Measurements from ENCODE around the gene VGLL2.
"Not testable (repeated sequence)": the region's sequence is repeated elsewhere in the genome, so short reads cannot be mapped to it uniquely, and the experiment has no call there.

VGLL2 gene, protein sequence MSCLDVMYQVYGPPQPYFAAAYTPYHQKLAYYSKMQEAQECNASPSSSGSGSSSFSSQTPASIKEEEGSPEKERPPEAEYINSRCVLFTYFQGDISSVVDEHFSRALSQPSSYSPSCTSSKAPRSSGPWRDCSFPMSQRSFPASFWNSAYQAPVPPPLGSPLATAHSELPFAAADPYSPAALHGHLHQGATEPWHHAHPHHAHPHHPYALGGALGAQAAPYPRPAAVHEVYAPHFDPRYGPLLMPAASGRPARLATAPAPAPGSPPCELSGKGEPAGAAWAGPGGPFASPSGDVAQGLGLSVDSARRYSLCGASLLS

DNA sequence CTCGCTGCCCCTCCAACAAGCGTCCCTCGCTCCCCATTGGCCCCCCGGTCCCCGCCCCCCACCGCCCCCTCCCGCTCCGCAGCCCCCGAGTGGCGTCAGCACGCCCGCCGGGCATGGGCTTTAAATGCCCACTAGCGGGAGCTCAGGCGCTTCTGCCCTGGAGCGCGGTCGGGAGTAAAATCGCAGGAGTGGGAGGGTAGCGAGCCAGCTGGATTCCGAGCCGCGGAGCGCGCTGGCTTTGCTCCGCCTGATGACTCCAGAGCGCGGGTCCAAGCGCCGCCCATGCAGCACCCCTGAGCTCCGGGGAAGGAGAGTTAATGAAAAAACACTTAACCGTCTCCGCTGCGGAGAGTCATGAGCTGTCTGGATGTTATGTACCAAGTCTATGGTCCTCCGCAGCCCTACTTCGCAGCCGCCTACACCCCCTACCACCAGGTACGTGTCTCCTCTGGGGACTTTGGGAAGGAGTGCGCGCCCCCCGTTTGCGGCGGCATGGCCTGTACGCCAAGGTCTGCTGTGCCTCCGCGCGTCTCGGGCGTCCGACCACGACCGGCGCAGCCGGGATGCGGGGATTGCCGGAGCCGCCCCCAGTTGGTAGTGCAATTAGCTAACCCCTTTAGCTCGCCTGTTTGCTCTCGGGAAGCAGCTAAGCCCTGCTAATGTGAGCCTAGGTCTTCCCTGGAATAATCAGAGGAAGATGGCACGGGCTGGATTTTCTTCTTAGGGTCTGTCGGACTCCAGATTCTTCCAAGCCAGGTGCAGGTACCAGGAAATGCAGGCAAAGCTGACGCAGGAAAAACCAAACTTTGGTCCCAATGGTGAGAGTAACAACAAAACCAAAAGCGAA lies at the start of gene VGLL2:
Gene VGLL2 (plus strand): TSS at position 149 of the 847 bp plus-strand sequence. CDS start 206 bp downstream, at position 355.
- DNase-seq = no peak

DNA sequence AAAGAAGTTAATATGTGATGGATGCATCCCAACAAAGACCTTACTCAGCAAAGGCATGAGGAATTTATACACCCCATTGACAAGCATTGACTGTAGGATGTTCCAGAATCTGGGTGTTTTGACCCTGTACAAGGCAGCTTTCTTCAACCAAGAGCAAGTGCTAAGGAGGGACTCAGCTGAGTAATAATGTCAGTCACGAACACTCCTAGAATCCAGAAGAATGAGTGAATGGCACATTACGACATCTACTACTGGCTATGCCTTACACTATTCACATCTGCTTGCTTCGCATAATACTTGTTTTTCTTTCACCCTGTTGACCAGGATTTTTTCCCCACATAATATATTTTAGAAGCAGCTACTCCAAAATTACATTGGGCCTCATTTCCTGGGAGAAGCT lies 42.5 kb upstream of the VGLL2 start:
- no peak for DNase-seq

DNA sequence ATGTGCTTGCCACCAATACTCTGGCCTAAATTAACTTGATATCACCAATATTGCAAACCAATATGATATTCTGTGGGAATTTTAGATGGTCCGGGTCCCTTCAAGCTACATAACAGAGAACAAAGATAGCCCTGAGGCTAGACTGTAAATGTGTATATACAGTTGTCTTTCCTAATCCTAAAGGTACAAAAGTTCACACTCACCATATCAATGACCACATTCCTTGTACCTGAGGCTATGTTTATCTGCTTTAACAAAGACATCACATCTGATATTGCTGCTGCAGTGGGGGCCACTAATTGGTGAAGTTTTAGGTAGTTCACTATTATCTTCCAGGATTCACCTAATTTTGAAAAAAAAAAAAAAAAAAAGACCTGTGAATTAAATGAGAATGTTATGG lies 38.6 kb upstream of the VGLL2 start:
- DNase-seq = no peak

DNA sequence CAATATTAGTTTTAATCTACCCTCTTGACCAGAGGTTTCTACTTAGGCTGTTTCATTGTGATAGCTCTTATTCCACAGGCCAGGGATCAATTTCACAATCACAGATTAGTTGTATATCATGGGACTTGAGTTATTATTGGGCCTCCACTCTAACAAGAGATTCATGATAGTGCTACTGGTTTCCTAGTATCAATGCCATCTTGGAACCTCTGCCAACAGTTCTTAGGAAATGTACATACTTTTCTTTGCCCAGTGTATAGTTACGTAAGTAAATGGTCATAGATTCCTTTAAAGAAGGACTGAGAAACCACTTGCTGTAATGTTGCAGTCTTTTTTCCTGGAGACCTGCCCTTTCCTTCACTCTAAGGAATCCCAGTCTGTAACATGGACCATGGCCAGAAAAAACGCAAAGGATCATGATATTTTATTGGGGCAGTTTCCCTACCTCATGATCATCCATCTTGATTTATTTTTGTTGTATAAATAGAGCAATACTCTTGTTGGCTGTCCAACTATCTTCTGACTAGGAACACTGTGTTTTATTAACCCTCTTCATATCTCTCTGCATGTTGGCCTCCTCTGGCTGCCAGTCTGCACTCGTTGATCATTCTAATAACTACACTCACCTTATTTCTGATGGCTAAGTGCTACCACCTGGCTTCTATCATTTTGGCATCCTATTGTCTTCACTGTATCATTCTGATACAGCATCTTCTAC lies 38.0 kb upstream of the VGLL2 start:
- no peak for DNase-seq

DNA sequence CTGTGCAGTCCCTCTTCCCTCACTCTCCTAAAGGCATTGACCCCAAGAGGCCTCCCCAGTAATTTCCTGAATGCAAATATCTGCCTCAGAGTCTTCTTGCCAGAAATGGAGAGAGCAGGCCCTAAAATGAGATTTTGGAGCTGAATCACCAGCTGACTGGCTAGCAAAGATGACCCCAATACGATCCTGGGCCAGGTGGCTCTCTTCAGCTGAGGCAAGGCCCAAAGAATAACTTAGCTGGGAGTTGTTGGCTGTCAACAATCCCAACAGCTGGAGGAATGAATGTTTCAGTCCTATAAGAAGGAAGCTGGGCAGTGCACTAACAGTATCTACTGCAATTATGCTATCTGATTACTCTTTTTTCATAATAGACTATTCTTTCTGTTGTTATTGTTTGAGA lies 37.2 kb upstream of the VGLL2 start:
- no peak for DNase-seq

DNA sequence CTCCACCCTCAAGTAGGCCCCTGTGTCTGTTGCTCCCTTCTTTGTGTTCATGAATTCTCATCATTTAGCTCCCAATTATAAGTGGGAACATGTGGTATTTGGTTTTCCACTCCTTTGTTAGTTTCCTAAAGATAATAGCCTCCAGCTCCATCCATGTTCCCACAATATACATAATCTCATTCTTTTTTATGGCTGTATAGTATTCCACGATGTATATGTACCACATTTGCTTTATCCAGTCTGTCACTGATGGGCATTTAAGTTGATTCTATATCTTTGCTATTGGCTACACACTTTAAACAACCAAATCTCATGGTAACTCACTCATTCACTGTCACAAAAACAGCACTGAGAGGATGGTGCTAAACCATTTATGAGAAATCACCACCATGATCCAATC lies 35.5 kb upstream of the VGLL2 start:
- no peak for DNase-seq

DNA sequence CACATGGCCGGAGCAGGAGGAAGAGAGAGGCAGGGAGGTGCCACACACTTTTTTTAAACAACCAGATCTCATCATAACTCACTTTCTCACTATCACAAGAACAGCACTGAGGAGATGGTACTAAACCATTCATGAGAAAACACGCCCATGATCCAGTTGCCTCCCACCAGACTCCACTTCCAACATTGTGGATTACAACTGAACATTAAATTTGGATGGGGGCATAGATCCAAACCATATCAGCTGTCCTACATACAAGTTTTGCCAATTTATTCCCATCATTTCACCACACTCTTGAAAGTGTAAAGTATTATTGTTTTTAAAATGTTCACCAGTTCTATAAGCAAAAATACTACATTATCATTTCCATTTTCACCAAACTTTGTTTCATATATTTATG lies 33.9 kb upstream of the VGLL2 start:
- DNase-seq = no peak

DNA sequence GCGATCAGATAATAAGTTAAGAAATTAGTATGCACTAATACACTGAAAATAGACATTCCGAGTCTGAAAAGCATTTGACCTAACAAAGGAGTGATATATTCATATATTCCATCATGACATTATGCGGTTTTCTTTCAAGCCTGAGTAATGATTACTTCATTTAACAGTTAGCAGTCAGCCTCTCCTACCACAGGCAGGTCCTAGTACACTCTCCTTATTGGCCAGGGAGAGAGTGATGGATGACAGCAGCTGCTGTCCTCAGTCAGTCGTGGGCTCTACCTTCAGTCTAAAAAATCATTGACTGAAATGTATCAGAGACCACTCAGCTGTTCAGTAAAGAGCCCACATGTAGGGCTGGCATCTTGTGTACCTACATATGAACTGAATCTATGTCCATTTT lies 33.2 kb upstream of the VGLL2 start:
- DNase-seq = peak; percentile 5

DNA sequence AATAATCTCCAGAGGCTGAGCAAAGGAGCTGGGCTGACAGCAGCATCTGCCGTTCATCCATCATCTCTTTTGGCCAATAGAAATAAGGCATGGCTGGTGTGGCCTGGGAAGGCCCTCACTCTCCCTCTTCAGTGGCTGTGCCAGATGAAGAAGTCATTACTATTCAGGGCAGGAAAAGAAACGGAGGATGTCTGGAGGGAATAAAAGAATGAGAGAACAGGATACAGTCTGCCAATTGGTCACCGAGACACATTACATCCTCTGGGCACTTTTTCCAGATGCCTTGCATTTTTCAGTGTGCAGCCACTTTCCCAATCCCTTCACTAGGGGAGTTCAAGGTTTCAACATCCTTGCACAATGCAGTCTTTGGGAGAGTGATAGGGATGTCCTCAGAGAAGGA lies 32.2 kb upstream of the VGLL2 start:
- DNase-seq = no peak

DNA sequence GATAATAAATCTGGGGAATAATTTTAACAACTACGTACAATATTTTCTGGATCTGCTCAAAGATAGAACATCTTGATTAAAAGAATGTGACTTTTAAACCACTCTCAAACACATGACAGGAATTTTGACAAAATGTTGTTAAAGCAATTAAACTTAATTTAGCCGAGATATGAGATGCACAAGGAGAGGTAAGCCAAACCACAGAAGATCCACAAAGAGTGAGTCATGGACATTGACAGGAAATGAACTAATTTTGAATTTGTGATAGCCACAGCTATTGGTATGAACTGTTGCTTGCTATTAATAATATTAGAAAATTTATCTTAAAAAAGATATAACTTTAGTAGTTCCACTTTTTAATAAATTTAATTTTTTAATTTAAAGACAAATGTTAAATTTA lies 27.8 kb upstream of the VGLL2 start:
- no peak for DNase-seq

DNA sequence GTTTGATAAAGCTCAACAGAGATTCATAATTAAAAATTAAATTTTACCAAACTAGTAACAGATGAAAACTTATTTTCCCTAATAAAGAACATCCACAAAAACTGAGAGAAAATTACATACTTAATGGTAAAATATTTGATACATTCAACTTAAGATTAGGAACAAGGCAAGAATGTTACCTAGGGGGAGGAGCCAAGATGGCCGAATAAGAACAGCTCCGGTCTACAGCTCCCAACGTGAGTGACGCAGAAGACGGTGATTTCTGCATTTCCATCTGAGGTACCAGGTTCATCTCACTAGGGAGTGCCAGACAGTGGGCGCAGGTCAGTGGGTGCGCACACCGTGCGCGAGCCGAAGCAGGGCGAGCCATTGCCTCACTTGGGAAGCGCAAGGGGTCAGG lies 20.8 kb upstream of the VGLL2 start:
- DNase-seq = not testable (repeated sequence)

DNA sequence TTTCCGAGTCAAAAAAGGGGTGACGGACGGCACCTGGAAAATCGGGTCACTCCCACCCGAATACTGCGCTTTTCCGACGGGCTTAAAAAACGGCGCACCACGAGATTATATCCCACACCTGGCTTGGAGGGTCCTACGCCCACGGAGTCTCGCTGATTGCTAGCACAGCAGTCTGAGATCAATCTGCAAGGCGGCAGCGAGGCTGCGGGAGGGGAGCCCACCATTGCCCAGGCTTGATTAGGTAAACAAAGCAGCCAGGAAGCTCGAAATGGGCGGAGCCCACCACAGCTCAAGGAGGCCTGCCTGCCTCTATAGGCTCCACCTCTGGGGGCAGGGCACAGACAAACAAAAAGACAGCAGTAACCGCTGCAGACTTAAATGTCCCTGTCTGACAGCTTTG lies 20.4 kb upstream of the VGLL2 start:
- DNase-seq = not testable (repeated sequence)

DNA sequence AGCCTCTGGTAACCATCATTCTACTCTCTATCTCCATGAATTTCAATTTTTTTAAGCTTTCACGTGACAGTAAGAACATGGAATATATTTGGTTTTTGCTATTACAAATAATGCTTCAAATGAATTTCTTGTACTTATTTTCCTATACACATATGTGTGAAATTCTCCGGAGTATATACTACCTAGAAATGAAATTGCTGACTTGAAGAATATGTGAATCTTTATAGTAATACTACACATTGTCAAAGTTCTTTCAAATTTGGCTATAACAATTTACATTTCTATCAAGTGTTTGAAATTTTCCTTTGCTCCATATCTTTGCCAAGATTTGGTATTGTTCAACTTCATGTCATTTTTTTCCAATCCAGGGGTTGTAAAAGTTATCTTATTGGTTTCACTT lies 11.6 kb upstream of the VGLL2 start:
- no peak for DNase-seq

DNA sequence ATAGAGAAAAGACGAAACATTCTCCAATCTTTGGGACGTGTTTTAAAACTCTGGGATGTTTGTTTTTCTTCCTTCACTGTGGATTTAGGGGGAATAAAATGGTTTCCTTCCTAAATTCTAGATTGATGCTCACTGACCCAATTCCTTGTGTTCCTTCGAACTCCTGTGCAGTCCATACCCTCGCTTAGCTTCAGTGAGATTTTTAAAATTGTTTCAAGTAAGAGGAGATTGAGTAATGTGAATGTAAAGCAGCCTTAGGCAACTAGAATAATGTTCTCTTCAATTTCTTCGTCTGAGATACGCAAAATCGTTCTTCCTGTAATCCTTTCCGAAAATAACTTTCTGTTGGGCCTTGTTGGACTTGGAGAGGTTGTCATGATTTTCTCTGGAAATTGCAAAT lies 2.6 kb upstream of the VGLL2 start:
- DNase-seq = no peak

DNA sequence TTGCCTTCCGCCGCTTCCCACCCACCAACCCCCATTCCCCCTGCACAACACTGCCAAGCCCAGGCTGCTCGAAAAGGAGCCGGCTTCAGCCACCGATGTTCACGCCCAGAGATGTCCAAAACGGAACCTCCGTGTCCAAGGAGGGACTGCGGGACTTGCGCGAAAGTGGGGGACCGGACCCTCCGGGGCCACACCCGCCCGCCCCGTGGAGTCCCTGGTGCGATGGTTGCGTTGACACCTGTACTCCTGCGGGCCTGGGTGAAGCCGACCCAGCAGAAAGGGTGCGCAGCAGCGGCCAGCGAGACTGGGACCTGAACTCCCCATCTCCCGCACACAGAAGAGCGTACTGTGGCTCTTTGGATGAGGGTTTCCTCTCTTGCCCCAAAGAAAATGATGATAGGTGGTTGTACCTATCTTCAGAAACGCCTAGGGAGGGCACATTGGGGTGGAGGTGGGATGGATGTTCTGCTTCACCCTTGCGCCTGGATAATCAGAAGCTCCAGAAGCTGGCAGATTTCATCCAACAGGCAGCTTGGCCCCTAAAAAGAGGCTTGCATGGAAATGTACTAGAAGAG lies 1.9 kb upstream of the VGLL2 start:
- DNase-seq = no peak

DNA sequence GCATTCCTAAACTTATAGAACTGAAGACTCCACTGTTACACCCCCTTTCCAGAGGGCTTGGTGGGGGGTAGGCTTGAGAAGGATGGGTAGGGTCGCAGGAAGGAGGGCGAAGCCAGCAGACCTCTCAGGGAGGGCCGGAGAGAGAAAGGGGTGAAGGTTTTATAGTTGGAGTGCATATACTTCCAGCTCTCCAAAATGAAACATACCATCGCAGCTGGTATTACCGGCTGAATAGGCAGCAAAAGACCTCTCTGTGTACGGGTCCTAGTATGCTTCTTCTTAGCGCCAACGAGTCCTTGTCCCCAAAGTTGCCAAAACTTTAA lies 1.0 kb upstream of the VGLL2 start:
- DNase-seq = no peak

DNA sequence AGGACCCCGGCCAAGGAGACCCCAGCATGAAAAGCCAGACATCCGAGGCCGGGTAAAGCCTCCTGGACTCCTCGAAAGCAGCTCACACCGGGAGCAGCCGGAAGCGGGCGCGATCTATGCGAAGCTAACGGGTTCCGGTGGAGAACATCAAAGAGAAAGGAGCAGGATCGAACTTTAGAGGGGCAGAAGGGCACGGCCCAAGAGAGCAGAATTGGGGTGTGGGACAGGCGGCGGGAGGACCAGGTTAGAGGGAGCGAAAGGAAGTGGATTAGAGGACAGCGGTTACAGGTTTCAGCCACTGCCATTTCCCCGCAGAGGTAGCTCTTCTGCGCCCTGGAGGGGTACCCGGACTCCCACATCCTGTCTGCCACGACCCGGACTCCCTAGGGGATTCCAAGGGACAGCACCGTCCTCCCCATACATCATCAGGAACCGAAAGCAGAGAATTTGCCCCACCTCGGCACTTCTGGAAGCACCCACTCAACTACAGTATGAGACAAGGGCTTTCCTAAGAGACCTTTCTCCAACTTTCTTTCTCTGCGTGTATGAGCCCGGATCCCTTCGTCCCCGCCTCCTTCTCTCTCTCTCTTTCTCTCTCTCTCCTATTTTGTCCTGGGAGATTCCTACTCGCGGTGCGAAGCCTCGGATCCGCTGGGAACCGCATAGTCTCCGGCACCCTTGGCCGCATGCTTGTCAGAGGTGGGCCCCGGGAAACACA lies 507 bp upstream of the VGLL2 start:
- DNase-seq = no peak

DNA sequence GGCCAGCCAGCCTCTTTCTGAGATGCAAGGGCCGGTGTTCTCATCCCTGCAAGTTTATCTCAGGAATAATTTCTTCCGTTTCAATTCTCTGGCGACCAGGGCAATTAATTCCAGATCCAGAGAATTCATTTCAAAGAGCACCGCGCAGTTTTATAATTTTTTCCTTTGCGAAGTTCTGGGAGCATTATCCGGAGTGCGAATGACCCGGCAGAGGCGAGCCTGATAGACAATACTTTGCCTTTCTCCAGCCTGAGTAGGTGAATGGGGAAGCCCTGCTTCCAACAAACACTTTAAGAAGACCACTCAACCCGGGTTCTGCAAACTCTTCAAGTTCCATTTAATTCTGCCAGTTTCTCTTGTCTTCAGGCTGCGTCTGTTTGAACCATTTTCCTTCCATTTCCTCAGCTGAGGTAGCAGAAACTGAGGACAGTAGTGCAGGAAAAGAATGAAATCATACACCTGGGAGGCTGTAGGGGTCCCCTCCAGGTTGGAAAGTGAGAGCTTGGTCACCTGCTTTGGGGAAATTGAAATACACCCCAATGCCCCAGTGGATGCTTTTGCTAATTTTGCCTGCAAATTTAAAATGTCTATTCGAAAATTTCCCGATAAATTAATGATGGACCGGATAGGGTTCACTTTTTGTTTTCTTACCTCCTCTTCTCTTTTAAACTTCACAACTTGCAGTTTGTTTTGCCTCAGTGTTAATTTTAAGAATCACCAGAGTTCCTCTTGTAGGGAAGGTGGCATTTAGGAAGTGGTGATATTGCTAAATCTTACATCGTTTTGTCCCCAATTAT lies 1.1 kb downstream of the VGLL2 start:
- no peak for DNase-seq

DNA sequence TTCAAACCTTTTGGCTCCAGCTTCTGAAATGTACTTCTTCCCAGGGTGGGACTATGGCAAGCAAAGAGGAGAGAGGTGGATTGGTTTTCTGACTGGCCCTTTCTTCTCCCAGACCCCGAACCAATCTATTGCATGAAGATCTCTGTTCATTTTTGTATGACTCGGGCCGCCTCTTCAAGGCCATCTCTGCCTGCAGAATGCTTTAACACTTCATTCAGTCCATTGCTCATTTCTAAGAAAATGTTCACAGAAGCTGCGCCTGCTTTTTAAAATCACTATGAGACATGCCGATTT lies 1.6 kb downstream of the VGLL2 start:
- no peak for DNase-seq

DNA sequence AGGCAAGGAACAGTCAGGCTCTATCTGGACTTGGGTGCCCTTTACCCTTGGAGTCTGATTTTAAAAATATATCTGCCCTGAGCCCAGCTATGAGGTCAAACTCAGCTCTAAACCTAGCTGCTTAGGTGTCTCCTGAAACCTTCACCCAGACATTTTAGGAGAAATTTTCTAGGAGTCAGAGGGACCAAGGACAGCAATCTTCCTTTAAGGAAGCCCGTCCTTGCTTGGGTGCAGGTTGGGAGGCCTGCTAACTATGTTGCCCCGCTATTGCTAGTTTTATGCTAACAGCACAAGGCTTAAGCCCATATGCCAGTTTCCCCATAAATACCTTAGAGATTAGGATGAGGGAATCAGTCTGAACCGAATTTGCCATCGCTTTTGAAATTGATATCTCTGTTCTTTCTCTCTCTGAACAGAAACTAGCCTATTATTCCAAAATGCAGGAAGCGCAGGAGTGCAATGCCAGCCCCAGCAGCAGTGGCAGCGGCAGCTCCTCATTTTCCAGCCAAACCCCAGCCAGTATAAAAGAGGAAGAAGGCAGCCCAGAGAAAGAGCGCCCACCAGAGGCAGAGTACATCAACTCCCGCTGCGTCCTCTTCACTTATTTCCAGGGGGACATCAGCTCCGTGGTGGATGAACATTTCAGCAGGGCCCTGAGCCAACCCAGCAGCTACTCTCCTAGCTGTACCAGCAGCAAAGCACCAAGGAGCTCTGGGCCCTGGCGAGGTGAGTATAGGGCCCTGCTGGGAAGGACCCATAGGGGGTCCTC lies 2.6 kb downstream of the VGLL2 start:
- DNase-seq = peak; percentile 40

DNA sequence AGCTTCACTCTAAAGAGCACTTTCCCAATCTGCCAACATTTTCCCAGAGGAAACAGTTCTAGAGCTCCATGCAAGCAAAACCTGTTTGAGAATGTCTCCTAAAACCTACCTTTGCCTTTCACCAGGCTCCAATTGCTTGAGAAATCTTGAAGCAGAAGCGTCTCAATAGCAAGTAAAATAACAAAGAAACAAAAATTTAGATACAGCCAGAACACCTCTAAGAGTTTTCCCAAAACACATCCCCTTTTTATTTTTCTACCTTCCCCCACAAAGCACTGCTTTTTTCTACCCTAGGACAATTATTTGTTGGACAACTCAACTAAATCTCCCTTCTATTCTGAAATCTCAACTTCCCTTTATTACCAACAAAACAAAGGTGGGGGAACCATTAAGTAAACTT lies 3.6 kb downstream of the VGLL2 start:
- DNase-seq = no peak
